Iris pigment epithelial cell (primary cell): ENCODE measurements around the gene TEX36.
"Not testable (repeated sequence)": the region's sequence is repeated elsewhere in the genome, so short reads cannot be mapped to it uniquely, and the experiment has no call there.

Source experiments
- DNase-seq: peaks from one replicate; pipeline ENCODE4 v3.0.0-alpha.2; 2011; ENCODE audit warnings: low read depth

TEX36 gene

GRCh38 chr10:125629758-125630376 lies 53.1 kb downstream of the TEX36 start:
- peak; percentile 51 for DNase-seq

GRCh38 chr10:125628104-125629049 lies 54.6 kb downstream of the TEX36 start:
- DNase-seq = no peak

- no peak for DNase-seq
Observed at GRCh38 chr10:125627646-125628045, 55.3 kb downstream of the TEX36 start.

GRCh38 chr10:125626671-125627070 lies 56.3 kb downstream of the TEX36 start:
- DNase-seq = no peak

- DNase-seq = no peak
Observed at GRCh38 chr10:125625586-125625985, 57.4 kb downstream of the TEX36 start.

GRCh38 chr10:125624800-125625199 lies 58.2 kb downstream of the TEX36 start:
- DNase-seq = no peak

GRCh38 chr10:125621052-125621451 lies 61.9 kb downstream of the TEX36 start:
- DNase-seq = no peak

GRCh38 chr10:125620401-125620800 lies 62.6 kb downstream of the TEX36 start:
- DNase-seq = no peak

- DNase-seq = not testable (repeated sequence)
Observed at GRCh38 chr10:125613062-125613461, 69.9 kb downstream of the TEX36 start.

GRCh38 chr10:125611756-125612155 lies 71.2 kb downstream of the TEX36 start:
- no peak for DNase-seq

- no peak for DNase-seq
Observed at GRCh38 chr10:125611216-125611615, 71.7 kb downstream of the TEX36 start.

- no peak for DNase-seq
Observed at GRCh38 chr10:125609859-125610258, 73.1 kb downstream of the TEX36 start.

GRCh38 chr10:125608474-125608873 lies 74.5 kb downstream of the TEX36 start:
- DNase-seq = no peak

- no peak for DNase-seq
Observed at GRCh38 chr10:125607689-125608290, 75.2 kb downstream of the TEX36 start.

GRCh38 chr10:125606414-125607010 lies 76.5 kb downstream of the TEX36 start:
- no peak for DNase-seq
